Epithelial cell of proximal tubule (primary cell): ENCODE measurements around the gene NTHL1. TPM values are rescaled to one million over a fixed set of nuclear protein-coding genes. Genes with fewer than 3 reads are reported as not detected.

Experiments
- DNase-seq: peaks from one replicate; pipeline ENCODE4 v3.0.0-alpha.2; 2011; ENCODE audit warnings: low read depth
- H3K4me3 ChIP-seq: 2 replicates; pipeline ENCODE4 v1.5.1; 2011; ENCODE audit warnings: low read depth, mild to moderate bottlenecking, low read length
- total RNA-seq: library from RNA; depleted of rRNA; stranded (reverse); fragments of >200 nt; gene quantifications from 2 replicates; pipeline ENCODE4 v1.2.3, GENCODE V29; 2015
- TF ChIP-seq, protein P1 (sequence below): conservative IDR thresholded peaks from 2 replicates; pipeline ENCODE4 v1.5.1; 2012; ENCODE audit warnings: low read depth, mild to moderate bottlenecking, low read length

Gene NTHL1
- total RNA-seq, 1 donor from 2014 or later: 61.2 TPM

DNA sequence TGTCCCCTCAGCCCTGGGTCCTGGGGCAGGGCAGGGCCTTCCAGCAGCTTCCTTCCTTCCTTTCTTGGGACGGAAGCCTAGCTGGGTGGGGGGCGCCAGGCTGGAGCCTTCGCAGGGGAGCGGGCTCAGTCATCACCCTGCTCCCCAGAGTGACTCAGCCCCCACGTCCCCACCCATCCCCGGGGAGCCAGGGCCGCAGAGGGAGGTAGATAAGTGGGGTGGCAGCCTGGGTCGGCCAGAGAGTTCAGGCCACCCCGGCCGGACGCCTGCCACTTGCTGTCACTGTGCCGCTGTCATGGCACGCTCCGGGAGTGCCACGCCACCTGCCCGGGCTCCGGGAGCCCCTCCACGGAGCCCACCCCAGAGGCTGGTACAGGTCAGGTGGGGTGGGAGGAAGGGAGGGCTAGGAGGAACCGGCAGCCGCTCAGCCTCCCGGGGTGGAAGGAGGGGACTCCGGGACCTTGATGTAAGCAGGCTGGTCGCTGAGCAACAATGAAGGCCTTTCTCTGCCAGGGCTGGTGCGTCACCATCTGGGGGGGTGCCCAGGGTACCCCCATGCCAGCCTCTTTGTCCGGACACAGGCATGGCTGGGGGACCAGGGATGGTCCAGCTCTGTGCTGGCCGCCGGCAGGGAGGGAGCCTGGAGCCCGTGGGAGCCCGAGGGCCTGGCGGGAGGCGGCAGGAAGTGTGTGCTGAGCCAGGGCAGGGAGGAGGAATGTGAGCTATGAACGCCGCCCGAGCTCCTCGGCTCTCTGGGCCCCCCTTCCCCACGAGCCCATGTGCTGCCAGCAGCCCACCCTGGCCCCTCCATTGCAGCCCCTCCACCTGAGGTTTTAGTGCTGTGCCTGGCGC, 14.4 kb downstream of the NTHL1 start:
- TF ChIP-seq, protein P1, sequence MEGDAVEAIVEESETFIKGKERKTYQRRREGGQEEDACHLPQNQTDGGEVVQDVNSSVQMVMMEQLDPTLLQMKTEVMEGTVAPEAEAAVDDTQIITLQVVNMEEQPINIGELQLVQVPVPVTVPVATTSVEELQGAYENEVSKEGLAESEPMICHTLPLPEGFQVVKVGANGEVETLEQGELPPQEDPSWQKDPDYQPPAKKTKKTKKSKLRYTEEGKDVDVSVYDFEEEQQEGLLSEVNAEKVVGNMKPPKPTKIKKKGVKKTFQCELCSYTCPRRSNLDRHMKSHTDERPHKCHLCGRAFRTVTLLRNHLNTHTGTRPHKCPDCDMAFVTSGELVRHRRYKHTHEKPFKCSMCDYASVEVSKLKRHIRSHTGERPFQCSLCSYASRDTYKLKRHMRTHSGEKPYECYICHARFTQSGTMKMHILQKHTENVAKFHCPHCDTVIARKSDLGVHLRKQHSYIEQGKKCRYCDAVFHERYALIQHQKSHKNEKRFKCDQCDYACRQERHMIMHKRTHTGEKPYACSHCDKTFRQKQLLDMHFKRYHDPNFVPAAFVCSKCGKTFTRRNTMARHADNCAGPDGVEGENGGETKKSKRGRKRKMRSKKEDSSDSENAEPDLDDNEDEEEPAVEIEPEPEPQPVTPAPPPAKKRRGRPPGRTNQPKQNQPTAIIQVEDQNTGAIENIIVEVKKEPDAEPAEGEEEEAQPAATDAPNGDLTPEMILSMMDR: no peak
- no peak for DNase-seq
- H3K4me3 ChIP-seq: no peak overlapping the region

DNA sequence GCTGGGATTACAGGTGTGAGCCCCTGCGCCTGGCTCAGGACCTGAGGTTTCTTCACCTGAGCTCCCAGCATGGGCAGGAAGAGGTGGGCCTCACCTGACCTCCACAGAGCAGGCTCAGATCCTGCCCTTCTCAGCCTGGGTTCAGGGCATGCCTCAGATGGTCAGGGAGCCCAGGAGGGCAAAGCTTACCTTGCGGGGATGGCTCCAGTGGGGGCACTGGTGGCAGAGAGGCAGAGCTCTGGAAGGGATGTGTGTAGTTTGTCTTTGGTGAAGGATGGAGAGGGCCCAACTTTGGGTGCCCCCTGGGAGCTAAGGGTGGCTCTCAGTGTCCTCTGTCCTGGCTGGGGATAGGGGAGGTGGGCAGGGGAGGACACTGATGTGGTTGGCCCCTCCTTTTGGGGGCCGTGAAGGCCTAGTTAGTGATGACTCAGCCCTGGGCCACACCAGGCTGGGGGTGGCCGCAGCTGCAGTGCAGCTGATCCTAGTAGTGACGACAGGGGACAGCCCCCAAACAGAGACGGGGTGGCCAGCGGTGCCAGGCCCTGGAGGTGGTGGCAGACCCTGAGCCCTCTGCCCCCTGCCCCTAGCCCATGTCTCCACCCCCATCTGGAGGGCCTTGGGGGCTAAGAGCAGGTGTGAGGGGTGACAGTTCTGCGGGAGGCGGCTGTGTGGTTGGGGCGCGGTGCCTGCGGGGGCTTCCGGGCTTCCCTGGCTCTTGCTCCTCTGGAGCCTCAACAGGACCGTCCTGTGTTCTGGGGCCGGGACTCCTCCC, 15.2 kb downstream of the NTHL1 start:
- H3K4me3 ChIP-seq: no peak overlapping the region

DNA sequence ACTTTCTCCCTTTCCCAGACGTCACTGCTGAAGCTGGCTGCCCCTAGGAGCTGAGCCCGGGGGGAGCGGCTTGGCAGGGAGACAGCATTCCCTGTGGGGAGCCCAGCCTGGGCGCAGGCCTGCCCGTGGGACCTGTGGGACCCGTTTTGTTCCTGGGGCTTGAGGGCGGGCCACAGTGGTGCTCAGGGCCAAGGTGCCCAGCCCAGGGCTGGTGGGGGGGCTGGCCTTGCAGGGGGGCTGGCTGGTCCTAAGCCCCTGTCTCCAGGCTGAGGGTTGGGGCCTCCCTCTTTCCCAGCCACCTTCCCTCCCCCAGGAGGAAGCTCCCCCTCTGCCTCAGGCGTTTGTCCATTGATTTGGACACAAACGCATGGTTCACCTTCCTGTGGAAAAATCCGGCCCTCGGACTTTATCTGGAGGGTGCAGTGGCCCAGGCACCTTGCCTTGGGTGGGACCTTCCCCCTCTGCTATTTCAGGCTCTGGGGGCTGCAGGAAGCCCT, 16.5 kb downstream of the NTHL1 start:
- no peak overlapping the region for H3K4me3 ChIP-seq
- TF ChIP-seq, protein P1: no peak
- no peak for DNase-seq

More for the DNA sequence above, 15.2 kb downstream of the NTHL1 start:
- no peak for DNase-seq
- TF ChIP-seq, protein P1: no peak

- TF ChIP-seq, protein P1: no peak
- H3K4me3 ChIP-seq: no peak overlapping the region
- DNase-seq: no peak
Observed at GRCh38 chr16:2030036-2030435, 17.6 kb downstream of the NTHL1 start.

DNA sequence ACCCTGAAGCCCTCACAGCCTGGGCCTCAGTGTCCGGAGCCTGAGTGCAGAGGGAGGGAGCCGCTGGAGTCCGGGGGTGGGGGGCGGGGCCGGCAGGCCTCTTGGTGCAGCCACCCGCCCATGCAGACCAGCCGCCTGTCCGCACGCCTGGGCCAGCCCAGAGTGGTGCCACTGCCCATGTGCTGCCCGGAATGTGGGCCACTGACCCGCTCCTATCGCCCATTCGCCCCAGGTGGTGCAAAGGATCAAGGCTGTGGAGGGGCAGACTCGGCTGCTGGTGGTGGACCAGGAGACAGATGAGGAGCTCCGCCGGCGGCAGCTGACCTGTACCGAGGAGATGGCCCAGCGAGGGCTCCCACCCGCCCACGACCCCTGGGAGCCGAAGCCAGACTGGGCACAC, 18.3 kb downstream of the NTHL1 start:
- TF ChIP-seq, protein P1: no peak
- no peak for DNase-seq
- no peak overlapping the region for H3K4me3 ChIP-seq

GRCh38 chr16:2028620-2029220, 18.9 kb downstream of the NTHL1 start:
- DNase-seq: no peak
- no peak overlapping the region for H3K4me3 ChIP-seq
- TF ChIP-seq, protein P1: no peak
